MM.1S (cell line): ENCODE data around the gene SLC39A3.

Experiments used
- EZH2phosphoT487 ChIP-seq: fragments of 300-600 bp; sonication (generic); IDR thresholded peaks from 2 replicates; pipeline ENCODE4 v1.6.1; 2018; ENCODE audit warnings: antibody characterized with exemption, low read length
- TF ChIP-seq, protein P1 (sequence below): fragments of 300-600 bp; sonication (generic); IDR thresholded peaks from 2 replicates; pipeline ENCODE4 v1.5.1; 2016; ENCODE audit warnings: antibody characterized with exemption, low read length, mixed read lengths

DNA sequence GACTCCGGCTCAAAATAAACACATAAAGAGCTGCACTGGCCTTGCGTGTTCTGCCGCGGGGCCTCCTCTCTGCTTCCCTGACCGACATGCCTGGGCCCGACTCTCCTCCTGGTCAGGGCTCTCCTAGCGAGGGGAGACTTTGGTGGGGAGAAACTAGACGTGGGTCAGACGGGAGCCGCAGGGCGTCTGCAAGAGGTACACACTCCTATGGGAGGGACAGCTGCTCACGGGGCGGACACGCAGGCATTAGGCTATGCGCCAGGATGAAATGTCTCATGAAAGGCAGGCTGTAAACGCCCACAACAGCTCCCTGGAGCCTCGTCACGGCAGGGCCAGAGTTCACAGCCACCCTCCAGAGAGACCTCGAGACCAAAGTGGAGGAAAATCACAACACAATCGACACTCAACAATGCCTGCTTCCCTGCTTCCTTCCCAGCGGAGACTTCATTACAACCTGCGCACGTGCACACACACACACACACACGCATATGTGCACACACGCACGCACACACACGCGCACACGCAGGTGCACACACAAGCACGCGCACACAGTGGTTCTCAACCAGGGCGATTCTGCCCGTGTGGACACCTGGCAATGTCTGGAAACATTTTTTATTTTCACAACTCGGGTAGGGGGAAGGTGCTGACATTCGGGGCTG, 5.8 kb downstream of the SLC39A3 start:
- TF ChIP-seq, protein P1, sequence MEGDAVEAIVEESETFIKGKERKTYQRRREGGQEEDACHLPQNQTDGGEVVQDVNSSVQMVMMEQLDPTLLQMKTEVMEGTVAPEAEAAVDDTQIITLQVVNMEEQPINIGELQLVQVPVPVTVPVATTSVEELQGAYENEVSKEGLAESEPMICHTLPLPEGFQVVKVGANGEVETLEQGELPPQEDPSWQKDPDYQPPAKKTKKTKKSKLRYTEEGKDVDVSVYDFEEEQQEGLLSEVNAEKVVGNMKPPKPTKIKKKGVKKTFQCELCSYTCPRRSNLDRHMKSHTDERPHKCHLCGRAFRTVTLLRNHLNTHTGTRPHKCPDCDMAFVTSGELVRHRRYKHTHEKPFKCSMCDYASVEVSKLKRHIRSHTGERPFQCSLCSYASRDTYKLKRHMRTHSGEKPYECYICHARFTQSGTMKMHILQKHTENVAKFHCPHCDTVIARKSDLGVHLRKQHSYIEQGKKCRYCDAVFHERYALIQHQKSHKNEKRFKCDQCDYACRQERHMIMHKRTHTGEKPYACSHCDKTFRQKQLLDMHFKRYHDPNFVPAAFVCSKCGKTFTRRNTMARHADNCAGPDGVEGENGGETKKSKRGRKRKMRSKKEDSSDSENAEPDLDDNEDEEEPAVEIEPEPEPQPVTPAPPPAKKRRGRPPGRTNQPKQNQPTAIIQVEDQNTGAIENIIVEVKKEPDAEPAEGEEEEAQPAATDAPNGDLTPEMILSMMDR: no peak
- no peak for TF ChIP-seq EZH2phosphoT487
